Measurements from ENCODE around the gene CLTC. TPM values are rescaled to one million over a fixed set of nuclear protein-coding genes. Genes with fewer than 3 reads are reported as not detected.

Gene CLTC
- total RNA-seq, 3 donors from 2014 or later (not counting 1 experiment from before 2014, with no cell fraction given) = 116 to 127 (median 117) TPM

DNA sequence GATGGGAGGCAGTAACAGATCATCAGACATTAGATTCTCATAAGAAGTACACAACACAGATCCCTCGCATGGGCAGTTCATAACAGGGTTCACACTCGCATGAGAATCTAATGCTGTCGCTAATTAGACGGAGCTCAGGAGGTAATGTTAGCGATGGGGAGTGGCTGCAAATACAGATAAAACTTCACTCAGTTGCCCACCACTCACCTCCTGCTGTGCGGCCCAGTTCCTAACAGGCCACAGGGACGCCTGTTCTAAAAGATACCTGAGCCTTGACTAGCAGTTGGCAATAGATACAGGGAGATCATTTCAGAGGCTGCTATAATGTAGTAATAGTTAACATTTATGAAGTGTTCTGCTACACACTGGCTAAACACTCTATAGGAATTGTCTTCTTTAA is 82.6 kb downstream of the CLTC start:
- Mint-ChIP-seq H3K9me3 (no peaks in the 10 kb centered on the region), H3K27me3 (ENCODE audit: low read depth in 2 of 2) (no peaks in the 10 kb centered on the region), H3K36me3 (no peaks in the 10 kb centered on the region), H3K4me3 (no peak overlapping the region), H3K4me1 (peaks cover 66 to 69% of the 10 kb centered on the region in 2 donors), H3K27ac (peak overlapping the region in 1 of 2 donors; percentile 4)
- Histone ChIP-seq H3K4me3 (ENCODE audit: low read length) (no peak overlapping the region), H3K27me3 (ENCODE audit: control insufficient read depth, insufficient read depth, low read length) (no peaks in the 10 kb centered on the region), H3K9me3 (ENCODE audit: control insufficient read depth, insufficient read depth, low read length) (no peaks in the 10 kb centered on the region), H3K36me3 (ENCODE audit: control insufficient read depth, insufficient read depth, low read length) (peaks cover 20% of the 10 kb centered on the region), H3K4me1 (ENCODE audit: control insufficient read depth, insufficient read depth, low read length) (peaks cover 15% of the 10 kb centered on the region), H3K27ac (ENCODE audit: low read length) (no peak overlapping the region)
- intact Hi-C loops (cut with micrococcal nuclease) = no loop called here
- TF ChIP-seq, protein P1, sequence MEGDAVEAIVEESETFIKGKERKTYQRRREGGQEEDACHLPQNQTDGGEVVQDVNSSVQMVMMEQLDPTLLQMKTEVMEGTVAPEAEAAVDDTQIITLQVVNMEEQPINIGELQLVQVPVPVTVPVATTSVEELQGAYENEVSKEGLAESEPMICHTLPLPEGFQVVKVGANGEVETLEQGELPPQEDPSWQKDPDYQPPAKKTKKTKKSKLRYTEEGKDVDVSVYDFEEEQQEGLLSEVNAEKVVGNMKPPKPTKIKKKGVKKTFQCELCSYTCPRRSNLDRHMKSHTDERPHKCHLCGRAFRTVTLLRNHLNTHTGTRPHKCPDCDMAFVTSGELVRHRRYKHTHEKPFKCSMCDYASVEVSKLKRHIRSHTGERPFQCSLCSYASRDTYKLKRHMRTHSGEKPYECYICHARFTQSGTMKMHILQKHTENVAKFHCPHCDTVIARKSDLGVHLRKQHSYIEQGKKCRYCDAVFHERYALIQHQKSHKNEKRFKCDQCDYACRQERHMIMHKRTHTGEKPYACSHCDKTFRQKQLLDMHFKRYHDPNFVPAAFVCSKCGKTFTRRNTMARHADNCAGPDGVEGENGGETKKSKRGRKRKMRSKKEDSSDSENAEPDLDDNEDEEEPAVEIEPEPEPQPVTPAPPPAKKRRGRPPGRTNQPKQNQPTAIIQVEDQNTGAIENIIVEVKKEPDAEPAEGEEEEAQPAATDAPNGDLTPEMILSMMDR (IDR thresholded peaks at IDR 0.05) = no peak
- DNase-seq (no peak), ATAC-seq (no peak)
- WGBS (ENCODE audit: insufficient coverage) = 98% methylated on average over 7 of the region's 7 CpGs

DNA sequence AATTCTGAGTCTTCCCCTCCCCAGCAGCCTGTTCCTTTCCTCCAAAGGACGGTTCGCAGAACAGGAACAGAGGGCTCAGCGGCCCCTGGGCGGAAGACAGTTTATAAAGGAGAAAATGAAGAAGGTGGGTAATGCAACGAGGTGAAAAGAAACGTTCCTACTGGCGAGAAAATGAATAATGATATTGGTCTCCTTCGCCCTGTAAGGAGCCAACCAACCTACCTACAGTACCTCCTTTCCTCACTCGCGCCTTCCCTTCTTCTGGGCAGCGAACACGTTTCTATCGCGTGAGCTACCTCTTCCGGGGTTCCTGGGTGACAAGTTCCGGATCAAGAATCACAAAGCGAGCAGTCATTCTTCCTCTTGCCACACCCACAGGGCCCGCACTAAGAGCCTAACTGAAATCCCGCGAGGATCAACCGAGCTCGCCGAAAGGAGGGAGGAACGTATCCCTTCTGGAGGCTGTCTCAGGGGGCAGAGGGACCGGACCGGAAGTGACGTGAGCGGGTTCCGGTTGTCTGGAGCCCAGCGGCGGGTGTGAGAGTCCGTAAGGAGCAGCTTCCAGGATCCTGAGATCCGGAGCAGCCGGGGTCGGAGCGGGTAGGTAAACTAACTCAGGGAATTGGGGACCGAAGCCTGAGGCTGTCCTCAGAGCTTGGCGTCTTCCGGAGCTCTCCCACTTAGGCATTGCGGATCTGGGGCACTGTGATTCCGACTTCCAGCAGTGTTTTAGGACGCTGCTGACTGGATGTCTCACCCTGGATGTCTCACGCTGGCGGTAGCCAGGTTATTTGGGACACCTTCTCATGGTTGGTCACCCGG is 87.7 kb downstream of the CLTC start, which contains the start of the genes PTRH2 and VMP1:
Gene PTRH2 (minus strand): TSS at position 282 of the 822 bp plus-strand sequence. CDS start 9,452 bp downstream, outside the sequence.
Gene VMP1 (plus strand): TSS at position 506 of the 822 bp plus-strand sequence. CDS start 23,793 bp downstream, outside the sequence.
- no peaks in the 10 kb centered on the region for H3K9me3 Mint-ChIP-seq
- Histone ChIP-seq H3K4me3 (ENCODE audit: low read length) (peak within 1 kb of the TSS; percentile 82), H3K9me3 (ENCODE audit: control insufficient read depth, insufficient read depth, low read length) (no peaks in the 10 kb centered on the region), H3K27ac (ENCODE audit: low read length) (peak within 1 kb of the TSS; percentile 89), H3K36me3 (ENCODE audit: control insufficient read depth, insufficient read depth, low read length) (no peaks in the 10 kb centered on the region), H3K4me1 (ENCODE audit: control insufficient read depth, insufficient read depth, low read length) (peaks cover 20% of the 10 kb centered on the region), H3K27me3 (ENCODE audit: control insufficient read depth, insufficient read depth, low read length) (no peaks in the 10 kb centered on the region)
- H3K4me3 Mint-ChIP-seq = peak within 1 kb of the TSS; percentile 99
- H3K36me3 Mint-ChIP-seq = no peaks in the 10 kb centered on the region
- H3K27me3 Mint-ChIP-seq (ENCODE audit: low read depth in 2 of 2) = no peaks in the 10 kb centered on the region
- WGBS (ENCODE audit: insufficient coverage) = under 1% methylated on average over 45 of the region's 45 CpGs
- TF ChIP-seq, protein P1 (IDR thresholded peaks at IDR 0.05) = no peak
- ATAC-seq (peak; percentile 89 to 98 (median 91)), DNase-seq (peak; percentile 77 to 96)
- peaks cover 49 to 52% of the 10 kb centered on the region in 2 donors for H3K4me1 Mint-ChIP-seq
- intact Hi-C loops (cut with micrococcal nuclease) = no loop called here
- peak within 1 kb of the TSS; percentile 99 to 100 for H3K27ac Mint-ChIP-seq

DNA sequence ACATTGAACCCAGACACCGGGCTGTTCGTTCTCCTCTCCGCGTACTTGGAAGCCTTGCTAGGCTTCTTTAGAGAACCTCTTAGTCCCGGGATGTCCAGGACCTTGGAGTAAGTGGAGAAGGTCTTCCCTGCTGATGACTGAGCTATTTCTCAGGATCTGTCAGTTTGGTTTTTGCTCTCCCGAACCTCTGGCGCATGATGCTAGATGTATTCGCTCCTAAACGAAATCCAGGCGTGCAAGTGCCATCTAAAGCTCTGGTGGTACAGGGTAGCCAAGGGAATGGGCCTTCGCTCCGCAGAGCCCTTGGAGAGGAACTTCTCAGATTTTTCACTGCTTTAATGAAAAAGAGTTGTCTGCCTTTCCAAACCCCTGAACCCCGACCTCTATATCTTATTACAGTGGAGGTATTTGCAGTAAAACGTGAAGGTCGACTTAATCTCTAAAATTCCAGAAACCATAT is 88.3 kb downstream of the CLTC start:
- no peaks in the 10 kb centered on the region for H3K9me3 ChIP-seq (ENCODE audit: control insufficient read depth, insufficient read depth, low read length)
- peak overlapping the region; percentile 99 to 100 for H3K27ac Mint-ChIP-seq
- ATAC-seq (no peak), DNase-seq (peak in 1 of 2 donors; percentile 43)
- no peaks in the 10 kb centered on the region for H3K36me3 Mint-ChIP-seq
- intact Hi-C loops (cut with micrococcal nuclease) = no loop called here
- WGBS (ENCODE audit: insufficient coverage) = 2% methylated on average over 15 of the region's 15 CpGs
- peaks cover 20% of the 10 kb centered on the region for H3K4me1 ChIP-seq (ENCODE audit: control insufficient read depth, insufficient read depth, low read length)
- H3K27me3 ChIP-seq (ENCODE audit: control insufficient read depth, insufficient read depth, low read length) = no peaks in the 10 kb centered on the region
- H3K4me3 Mint-ChIP-seq = peak overlapping the region; percentile 99
- H3K4me3 ChIP-seq (ENCODE audit: low read length) = peak overlapping the region; percentile 82
- TF ChIP-seq, protein P1 (IDR thresholded peaks at IDR 0.05) = no peak
- H3K9me3 Mint-ChIP-seq = no peaks in the 10 kb centered on the region
- H3K36me3 ChIP-seq (ENCODE audit: control insufficient read depth, insufficient read depth, low read length) = no peaks in the 10 kb centered on the region
- H3K27ac ChIP-seq (ENCODE audit: low read length) = peak overlapping the region; percentile 89
- H3K27me3 Mint-ChIP-seq (ENCODE audit: low read depth in 2 of 2) = no peaks in the 10 kb centered on the region
- H3K4me1 Mint-ChIP-seq = peaks cover 48 to 58% of the 10 kb centered on the region in 2 donors

Data from natural killer cell (primary cell).